ENCODE data around the gene SUPT3H. TPM values are rescaled to one million over a fixed set of nuclear protein-coding genes. Genes with fewer than 3 reads are reported as not detected.

SUPT3H gene
- total and polyA plus RNA-seq, 2 donors (not counting 1 experiment from before 2014, with no cell fraction given) = 5.5 to 12.4 TPM

DNA sequence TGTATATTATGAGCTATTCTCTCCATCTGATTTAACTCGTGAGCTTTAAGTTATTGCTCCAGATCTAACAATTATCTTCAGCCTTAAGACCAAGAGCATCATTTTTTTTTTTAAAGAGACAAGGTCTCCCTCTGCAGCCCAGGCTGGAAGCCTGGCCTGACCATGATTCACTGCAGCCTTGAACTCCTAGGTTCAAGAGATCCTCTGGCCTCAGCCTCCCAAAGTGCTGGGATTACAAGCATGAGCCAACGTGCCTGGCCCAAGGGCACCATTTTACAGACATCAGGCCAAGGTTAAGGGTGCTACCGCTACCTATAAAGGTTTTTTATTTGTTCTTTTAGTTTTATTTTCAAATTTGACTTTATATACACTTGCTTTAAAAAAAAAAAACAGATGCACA lies 2.3 kb downstream of the SUPT3H start:
- no peak overlapping the region for H2AFZ ChIP-seq (ENCODE audit: insufficient read depth, low read depth, low read length, poor library complexity, severe bottlenecking)
- TF ChIP-seq EZH2 (IDR thresholded peaks at IDR 0.05; ENCODE audit: borderline replicate concordance, insufficient read depth, low read depth, low read length, poor library complexity, severe bottlenecking) = no peak
- TF ChIP-seq, protein P1, sequence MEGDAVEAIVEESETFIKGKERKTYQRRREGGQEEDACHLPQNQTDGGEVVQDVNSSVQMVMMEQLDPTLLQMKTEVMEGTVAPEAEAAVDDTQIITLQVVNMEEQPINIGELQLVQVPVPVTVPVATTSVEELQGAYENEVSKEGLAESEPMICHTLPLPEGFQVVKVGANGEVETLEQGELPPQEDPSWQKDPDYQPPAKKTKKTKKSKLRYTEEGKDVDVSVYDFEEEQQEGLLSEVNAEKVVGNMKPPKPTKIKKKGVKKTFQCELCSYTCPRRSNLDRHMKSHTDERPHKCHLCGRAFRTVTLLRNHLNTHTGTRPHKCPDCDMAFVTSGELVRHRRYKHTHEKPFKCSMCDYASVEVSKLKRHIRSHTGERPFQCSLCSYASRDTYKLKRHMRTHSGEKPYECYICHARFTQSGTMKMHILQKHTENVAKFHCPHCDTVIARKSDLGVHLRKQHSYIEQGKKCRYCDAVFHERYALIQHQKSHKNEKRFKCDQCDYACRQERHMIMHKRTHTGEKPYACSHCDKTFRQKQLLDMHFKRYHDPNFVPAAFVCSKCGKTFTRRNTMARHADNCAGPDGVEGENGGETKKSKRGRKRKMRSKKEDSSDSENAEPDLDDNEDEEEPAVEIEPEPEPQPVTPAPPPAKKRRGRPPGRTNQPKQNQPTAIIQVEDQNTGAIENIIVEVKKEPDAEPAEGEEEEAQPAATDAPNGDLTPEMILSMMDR (IDR thresholded peaks at IDR 0.05) = no peak
- POLR2A ChIA-PET = interaction anchor here (0.7 kb wide), 1 partner anchor 12 kb away, joined by 3 read pairs; no protein-coding TSS in a partner anchor
- H3K79me2 ChIP-seq (ENCODE audit: control insufficient read depth, insufficient read depth, low read length) = no peaks in the 10 kb centered on the region
- no peak overlapping the region for H3K4me2 ChIP-seq (replicated peaks; ENCODE audit: low read depth, low read length, poor library complexity, severe bottlenecking)
- no peak overlapping the region for H3K27ac ChIP-seq (ENCODE audit: low read length in 2 of 2)
- no peaks in the 10 kb centered on the region for H4K20me1 ChIP-seq (ENCODE audit: control insufficient read depth, insufficient read depth, low read length, poor library complexity, severe bottlenecking)
- no peak overlapping the region for H3K27ac Mint-ChIP-seq
- no peaks in the 10 kb centered on the region for H3K36me3 ChIP-seq (replicated peaks in 1 of 2; ENCODE audit: control extremely low read depth in 1 of 2, control insufficient read depth in 1 of 2, extremely low read depth in 1 of 2, insufficient read depth in 2 of 2, low read length in 1 of 2)
- DNase-seq (no peak), ATAC-seq (ENCODE audit: low read depth) (no peak)
- CTCF ChIA-PET = no interaction called here
- 100% methylated on average over 1 of the region's 3 CpGs for WGBS (ENCODE audit: insufficient coverage)
- H3K9ac ChIP-seq (ENCODE audit: low read length) = no peak overlapping the region
- intact Hi-C loops (cut with micrococcal nuclease) = loop anchor here (5.0 kb wide), 3 partner anchors 172 to 847 kb away; partner anchors contain the start of gene ENPP4
- H3K27me3 Mint-ChIP-seq = no peaks in the 10 kb centered on the region
- peaks cover 9 to 12% of the 10 kb centered on the region in 2 donors for H3K4me1 ChIP-seq (ENCODE audit: control insufficient read depth in 2 of 2, insufficient read depth in 2 of 2, low read length in 2 of 2)
- H3K4me3 Mint-ChIP-seq = no peak overlapping the region
- H3K4me1 Mint-ChIP-seq = peaks cover 28% of the 10 kb centered on the region
- no peaks in the 10 kb centered on the region for H3K27me3 ChIP-seq (replicated peaks in 1 of 4; ENCODE audit: control extremely low read depth in 1 of 4, control insufficient read depth in 3 of 4, insufficient read depth in 4 of 4, low read length in 3 of 4)
- H3K9me3 Mint-ChIP-seq (ENCODE audit: insufficient read depth) = no peaks in the 10 kb centered on the region
- H3K9me3 ChIP-seq (ENCODE audit: control extremely low read depth in 1 of 3, control insufficient read depth in 2 of 3, insufficient read depth in 1 of 3, low read length in 2 of 3) = peaks cover 0 to 2% (median 0%) of the 10 kb centered on the region in 3 donors
- no peak overlapping the region for H3K4me3 ChIP-seq (ENCODE audit: control extremely low read depth in 1 of 5, extremely low read depth in 1 of 5, insufficient read depth in 1 of 5, low read depth in 2 of 5, low read length in 4 of 5)

DNA sequence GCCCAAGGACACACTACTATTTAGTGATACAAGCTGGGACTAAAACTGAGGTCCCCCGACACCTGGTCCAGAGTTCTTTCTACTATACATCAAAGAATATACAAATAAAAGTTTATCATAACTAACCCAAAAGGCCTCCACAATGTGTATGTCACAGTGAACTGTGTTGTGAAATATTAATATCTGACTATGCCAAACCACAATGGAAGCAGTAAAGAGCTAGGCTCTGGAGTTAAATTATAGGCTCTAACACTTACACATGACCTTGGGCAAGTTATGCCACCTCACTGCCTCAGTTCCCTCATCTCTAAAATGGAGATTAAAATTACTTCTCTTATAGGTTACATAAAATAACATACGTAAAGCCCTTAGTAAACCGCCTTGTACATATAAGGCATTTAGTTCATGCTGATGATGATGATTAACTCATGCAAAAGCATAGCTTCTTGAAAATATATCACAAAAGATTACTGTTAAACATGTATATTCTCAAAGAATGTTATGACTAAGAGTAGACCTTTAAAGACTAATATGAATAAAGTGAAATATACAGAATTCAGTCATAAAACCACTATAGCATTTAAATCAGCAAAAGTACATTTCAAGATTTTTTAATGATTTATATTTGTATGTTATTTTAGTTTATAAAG lies 5.7 kb downstream of the SUPT3H start:
- ChIA-PET POLR2A (no interaction called here), CTCF (interaction anchor here (1.2 kb wide), 1 partner anchor 12 kb away, joined by 3 read pairs; no protein-coding TSS in a partner anchor)
- Mint-ChIP-seq H3K27me3 (no peaks in the 10 kb centered on the region), H3K27ac (no peak overlapping the region), H3K9me3 (ENCODE audit: insufficient read depth) (no peaks in the 10 kb centered on the region), H3K4me3 (no peak overlapping the region), H3K4me1 (peaks cover 11% of the 10 kb centered on the region)
- no CpG with 5 or more reads among the region's 3 CpGs for WGBS (ENCODE audit: insufficient coverage)
- Histone ChIP-seq H3K4me3 (ENCODE audit: control extremely low read depth in 1 of 5, extremely low read depth in 1 of 5, insufficient read depth in 1 of 5, low read depth in 2 of 5, low read length in 4 of 5) (no peak overlapping the region), H3K36me3 (replicated peaks in 1 of 2; ENCODE audit: control extremely low read depth in 1 of 2, control insufficient read depth in 1 of 2, extremely low read depth in 1 of 2, insufficient read depth in 2 of 2, low read length in 1 of 2) (no peaks in the 10 kb centered on the region), H3K9me3 (ENCODE audit: control extremely low read depth in 1 of 3, control insufficient read depth in 2 of 3, insufficient read depth in 1 of 3, low read length in 2 of 3) (no peaks in the 10 kb centered on the region), H3K4me1 (ENCODE audit: control insufficient read depth in 2 of 2, insufficient read depth in 2 of 2, low read length in 2 of 2) (peaks cover 0 to 7% of the 10 kb centered on the region in 2 donors), H4K20me1 (ENCODE audit: control insufficient read depth, insufficient read depth, low read length, poor library complexity, severe bottlenecking) (no peaks in the 10 kb centered on the region), H3K27ac (ENCODE audit: low read length in 2 of 2) (no peak overlapping the region), H3K27me3 (replicated peaks in 1 of 4; ENCODE audit: control extremely low read depth in 1 of 4, control insufficient read depth in 3 of 4, insufficient read depth in 4 of 4, low read length in 3 of 4) (no peaks in the 10 kb centered on the region), H3K4me2 (replicated peaks; ENCODE audit: low read depth, low read length, poor library complexity, severe bottlenecking) (no peak overlapping the region), H3K9ac (ENCODE audit: low read length) (no peak overlapping the region), H3K79me2 (ENCODE audit: control insufficient read depth, insufficient read depth, low read length) (no peaks in the 10 kb centered on the region), H2AFZ (ENCODE audit: insufficient read depth, low read depth, low read length, poor library complexity, severe bottlenecking) (no peak overlapping the region)
- ATAC-seq (ENCODE audit: low read depth) = no peak
- DNase-seq = no peak
- intact Hi-C loops (cut with micrococcal nuclease) = no loop called here
- TF ChIP-seq EZH2 (IDR thresholded peaks at IDR 0.05; ENCODE audit: borderline replicate concordance, insufficient read depth, low read depth, low read length, poor library complexity, severe bottlenecking) = no peak
- TF ChIP-seq, protein P1 (IDR thresholded peaks at IDR 0.05) = no peak

All from B cell (primary cell).